ENCODE results near the gene LYRM4. TPM values are rescaled to one million over a fixed set of nuclear protein-coding genes. Genes with fewer than 3 reads are reported as not detected.

The LYRM4 gene
- total RNA-seq, 2 donors from 2014 or later = 28.4 to 38.3 TPM

- Mint-ChIP-seq H3K4me3 (no peak overlapping the region), H3K36me3 (ENCODE audit: insufficient read depth in 2 of 2) (peaks cover 0 to 2% of the 10 kb centered on the region in 2 donors), H3K27me3 (ENCODE audit: low read depth) (no peaks in the 10 kb centered on the region), H3K9me3 (no peaks in the 10 kb centered on the region), H3K27ac (no peak overlapping the region), H3K4me1 (ENCODE audit: low read depth) (peaks cover 7% of the 10 kb centered on the region)
- ATAC-seq (replicated peaks in 1 of 2) (no peak), DNase-seq (no peak)
Measured at GRCh38 chr6:5205877-5206850, 54.6 kb downstream of the LYRM4 start.

DNA sequence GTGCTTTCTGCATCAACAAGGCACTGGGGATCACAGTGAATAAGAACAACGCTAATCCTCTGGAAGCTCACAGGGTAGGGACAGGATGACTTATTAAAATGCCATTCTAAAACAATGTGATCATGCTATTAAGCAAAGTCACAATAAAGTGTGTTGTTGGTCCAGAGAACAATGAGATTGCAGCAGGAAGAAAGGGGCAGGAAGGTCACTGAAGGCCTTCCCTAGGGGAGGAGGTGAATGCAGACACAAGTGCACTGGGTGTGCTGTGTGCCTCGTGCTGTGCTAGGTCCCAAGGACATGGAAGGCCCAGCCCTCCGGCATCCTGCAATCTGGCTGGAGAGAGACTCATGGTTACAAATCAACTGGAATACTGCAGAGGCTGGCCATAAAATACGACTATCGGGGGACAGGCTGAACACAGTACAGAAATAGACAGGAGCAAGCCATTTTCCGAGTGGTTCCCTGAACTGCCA is 55.7 kb downstream of the LYRM4 start:
- Mint-ChIP-seq H3K27me3 (ENCODE audit: low read depth) (no peaks in the 10 kb centered on the region), H3K36me3 (ENCODE audit: insufficient read depth in 2 of 2) (peaks cover 0 to 2% of the 10 kb centered on the region in 2 donors), H3K27ac (no peak overlapping the region), H3K4me3 (no peak overlapping the region), H3K9me3 (no peaks in the 10 kb centered on the region), H3K4me1 (ENCODE audit: low read depth) (peaks cover 4% of the 10 kb centered on the region)
- DNase-seq (no peak), ATAC-seq (replicated peaks in 1 of 2) (no peak)

DNA sequence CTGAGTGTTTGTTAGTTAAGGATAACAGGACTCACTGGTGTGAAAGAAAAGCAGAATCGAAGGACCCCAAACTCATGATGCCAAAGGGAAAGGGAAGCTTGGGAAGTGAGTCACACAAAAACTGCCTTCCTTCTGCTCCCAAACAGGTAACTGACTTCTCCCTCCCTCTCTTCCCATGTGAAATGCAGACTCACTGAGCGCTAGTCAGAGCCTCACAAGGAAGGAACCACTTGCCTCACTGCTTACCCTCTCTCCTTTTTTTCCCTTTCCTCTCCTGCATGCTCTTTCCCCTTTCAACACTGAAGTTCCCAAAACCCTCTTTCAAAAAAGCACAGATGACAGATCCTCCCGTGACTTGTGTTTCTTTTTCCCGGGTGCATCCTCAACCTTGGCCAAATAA is 56.4 kb downstream of the LYRM4 start:
- ATAC-seq (replicated peaks in 1 of 2) (no peak), DNase-seq (no peak)
- H3K27ac Mint-ChIP-seq = no peak overlapping the region
- peaks cover 11% of the 10 kb centered on the region for H3K4me1 Mint-ChIP-seq (ENCODE audit: low read depth)
- no peak overlapping the region for H3K4me3 Mint-ChIP-seq
- peaks cover 0 to 2% of the 10 kb centered on the region in 2 donors for H3K36me3 Mint-ChIP-seq (ENCODE audit: insufficient read depth in 2 of 2)
- no peaks in the 10 kb centered on the region for H3K27me3 Mint-ChIP-seq (ENCODE audit: low read depth)
- no peaks in the 10 kb centered on the region for H3K9me3 Mint-ChIP-seq

GRCh38 chr6:5203546-5203945 is 57.2 kb downstream of the LYRM4 start:
- Mint-ChIP-seq H3K27me3 (ENCODE audit: low read depth) (no peaks in the 10 kb centered on the region), H3K4me3 (no peak overlapping the region), H3K4me1 (ENCODE audit: low read depth) (peaks cover 19% of the 10 kb centered on the region), H3K27ac (no peak overlapping the region), H3K9me3 (no peaks in the 10 kb centered on the region), H3K36me3 (ENCODE audit: insufficient read depth in 2 of 2) (peaks cover 0 to 2% of the 10 kb centered on the region in 2 donors)
- DNase-seq (no peak), ATAC-seq (replicated peaks in 1 of 2) (no peak)

GRCh38 chr6:5202941-5203340 is 57.8 kb downstream of the LYRM4 start:
- Mint-ChIP-seq H3K36me3 (ENCODE audit: insufficient read depth in 2 of 2) (no peaks in the 10 kb centered on the region), H3K27me3 (ENCODE audit: low read depth) (no peaks in the 10 kb centered on the region), H3K4me3 (no peak overlapping the region), H3K4me1 (ENCODE audit: low read depth) (peaks cover 20% of the 10 kb centered on the region), H3K27ac (no peak overlapping the region), H3K9me3 (no peaks in the 10 kb centered on the region)
- ATAC-seq (replicated peaks in 1 of 2) = no peak
- no peak for DNase-seq

DNA sequence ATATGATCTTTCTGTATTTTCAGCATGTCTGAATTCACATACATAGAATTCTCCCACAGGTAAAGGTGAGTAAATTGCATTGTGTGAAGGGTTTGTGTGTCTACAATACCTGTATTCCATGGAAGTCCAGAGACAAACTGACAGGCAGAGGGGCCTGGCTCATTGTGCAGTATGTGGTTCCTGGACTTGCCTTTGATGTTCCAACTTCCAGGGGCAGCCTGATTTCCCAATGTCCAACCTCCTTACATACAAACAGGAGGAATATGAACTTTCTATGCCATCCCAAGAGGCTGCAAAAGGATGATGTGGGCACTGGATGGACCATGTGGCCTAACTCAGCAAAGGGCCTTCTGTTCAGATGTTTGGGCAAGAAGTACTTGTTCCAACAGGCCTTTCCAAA is 58.5 kb downstream of the LYRM4 start:
- ATAC-seq (replicated peaks in 1 of 2) (no peak), DNase-seq (no peak)
- H3K27ac Mint-ChIP-seq = no peak overlapping the region
- peaks cover 21% of the 10 kb centered on the region for H3K4me1 Mint-ChIP-seq (ENCODE audit: low read depth)
- no peak overlapping the region for H3K4me3 Mint-ChIP-seq
- no peaks in the 10 kb centered on the region for H3K36me3 Mint-ChIP-seq (ENCODE audit: insufficient read depth in 2 of 2)
- H3K9me3 Mint-ChIP-seq = no peaks in the 10 kb centered on the region
- no peaks in the 10 kb centered on the region for H3K27me3 Mint-ChIP-seq (ENCODE audit: low read depth)

- ATAC-seq (replicated peaks in 1 of 2) = no peak
- DNase-seq = no peak
- H3K4me3 Mint-ChIP-seq = no peak overlapping the region
- peaks cover 0 to 3% of the 10 kb centered on the region in 2 donors for H3K36me3 Mint-ChIP-seq (ENCODE audit: insufficient read depth in 2 of 2)
- no peaks in the 10 kb centered on the region for H3K27me3 Mint-ChIP-seq (ENCODE audit: low read depth)
- H3K27ac Mint-ChIP-seq = no peak overlapping the region
- H3K4me1 Mint-ChIP-seq (ENCODE audit: low read depth) = peaks cover 26% of the 10 kb centered on the region
- no peaks in the 10 kb centered on the region for H3K9me3 Mint-ChIP-seq
Measured at GRCh38 chr6:5201271-5201670, 59.5 kb downstream of the LYRM4 start.

- peak; percentile 46 to 51 for ATAC-seq (replicated peaks in 1 of 2)
- peaks cover 26% of the 10 kb centered on the region for H3K4me1 Mint-ChIP-seq (ENCODE audit: low read depth)
Measured at GRCh38 chr6:5199702-5200101, 61.0 kb downstream of the LYRM4 start.

DNA sequence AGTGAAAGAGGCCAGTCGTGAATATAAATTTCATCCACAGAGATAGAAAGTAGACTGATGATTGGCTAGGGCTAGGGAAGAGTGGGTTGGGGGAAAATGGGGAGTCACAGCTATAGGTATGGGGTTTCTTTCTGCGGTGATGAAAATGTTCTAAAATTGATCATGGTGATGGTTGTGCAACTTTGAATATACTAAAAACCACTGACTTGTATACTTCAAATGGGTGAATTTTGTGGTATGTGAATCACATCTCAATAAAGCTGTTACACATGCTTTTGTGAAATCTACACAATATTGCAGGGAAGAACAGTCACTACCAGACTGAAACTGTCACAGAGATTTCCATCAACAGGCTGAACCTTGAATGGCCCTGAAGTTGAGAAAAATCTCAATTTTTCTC is 61.5 kb downstream of the LYRM4 start:
- H3K36me3 Mint-ChIP-seq (ENCODE audit: insufficient read depth in 2 of 2) = peaks cover 3 to 6% of the 10 kb centered on the region in 2 donors
- peak overlapping the region; percentile 4 to 14 for H3K4me3 Mint-ChIP-seq
- no peaks in the 10 kb centered on the region for H3K27me3 Mint-ChIP-seq (ENCODE audit: low read depth)
- H3K27ac Mint-ChIP-seq = peak overlapping the region; percentile 36
- H3K9me3 Mint-ChIP-seq = no peaks in the 10 kb centered on the region
- DNase-seq (peak; percentile 33 to 35), ATAC-seq (replicated peaks in 1 of 2) (peak; percentile 91 to 92)
- peaks cover 26% of the 10 kb centered on the region for H3K4me1 Mint-ChIP-seq (ENCODE audit: low read depth)

More at GRCh38 chr6:5199702-5200101, 61.0 kb downstream of the LYRM4 start:
- no peaks in the 10 kb centered on the region for H3K9me3 Mint-ChIP-seq
- DNase-seq = peak in 1 of 2 donors; percentile 7
- no peaks in the 10 kb centered on the region for H3K27me3 Mint-ChIP-seq (ENCODE audit: low read depth)
- H3K36me3 Mint-ChIP-seq (ENCODE audit: insufficient read depth in 2 of 2) = peaks cover 3 to 6% of the 10 kb centered on the region in 2 donors
- peak overlapping the region; percentile 65 for H3K27ac Mint-ChIP-seq
- peak overlapping the region; percentile 27 to 66 for H3K4me3 Mint-ChIP-seq

GRCh38 chr6:5197084-5197483 is 63.7 kb downstream of the LYRM4 start:
- DNase-seq (no peak), ATAC-seq (replicated peaks in 1 of 2) (no peak)
- H3K4me3 Mint-ChIP-seq = no peak overlapping the region
- H3K36me3 Mint-ChIP-seq (ENCODE audit: insufficient read depth in 2 of 2) = peaks cover 3 to 6% of the 10 kb centered on the region in 2 donors
- peak overlapping the region; percentile 9 for H3K27ac Mint-ChIP-seq
- H3K27me3 Mint-ChIP-seq (ENCODE audit: low read depth) = no peaks in the 10 kb centered on the region
- no peaks in the 10 kb centered on the region for H3K9me3 Mint-ChIP-seq
- peaks cover 26% of the 10 kb centered on the region for H3K4me1 Mint-ChIP-seq (ENCODE audit: low read depth)

DNA sequence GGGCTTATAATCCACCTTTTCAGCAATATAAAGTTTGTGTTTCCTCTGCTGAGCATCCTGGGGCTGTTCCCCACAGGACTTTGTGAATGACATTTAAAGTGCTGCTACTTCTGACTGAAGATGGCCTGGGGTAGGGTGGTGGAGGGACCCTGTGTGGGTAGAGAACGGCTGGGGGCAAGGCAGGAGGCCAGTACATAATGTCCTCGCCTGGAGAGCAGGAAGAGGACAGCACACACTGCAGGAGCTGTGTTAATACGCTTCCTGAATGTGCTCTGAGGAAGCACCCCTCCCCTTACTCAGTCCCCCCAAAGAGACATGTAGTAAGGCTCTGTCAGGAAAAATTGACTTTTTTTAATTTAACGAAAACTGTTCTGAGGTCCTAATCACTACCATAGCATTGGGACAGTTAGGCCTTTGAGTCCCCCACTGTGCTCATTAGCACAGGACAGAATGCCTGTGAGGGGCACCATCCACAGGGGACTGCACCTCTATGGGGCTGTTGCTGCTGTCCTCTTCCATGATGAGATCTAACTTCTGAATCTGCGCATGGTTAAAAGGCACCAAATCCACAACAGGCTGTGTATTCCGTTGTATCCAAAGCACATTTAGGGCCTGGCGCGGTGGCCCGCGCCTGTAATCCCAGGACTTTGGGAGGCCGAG is 68.5 kb downstream of the LYRM4 start:
- H3K4me1 Mint-ChIP-seq (ENCODE audit: low read depth) = peaks cover 6% of the 10 kb centered on the region
- ATAC-seq (replicated peaks in 1 of 2) (no peak), DNase-seq (no peak)
- no peaks in the 10 kb centered on the region for H3K27me3 Mint-ChIP-seq (ENCODE audit: low read depth)
- no peak overlapping the region for H3K4me3 Mint-ChIP-seq
- H3K36me3 Mint-ChIP-seq (ENCODE audit: insufficient read depth in 2 of 2) = peaks cover 3 to 6% of the 10 kb centered on the region in 2 donors
- no peaks in the 10 kb centered on the region for H3K9me3 Mint-ChIP-seq
- H3K27ac Mint-ChIP-seq = no peak overlapping the region

- DNase-seq (no peak), ATAC-seq (replicated peaks in 1 of 2) (no peak)
- Mint-ChIP-seq H3K4me3 (no peak overlapping the region), H3K27me3 (ENCODE audit: low read depth) (no peaks in the 10 kb centered on the region), H3K9me3 (no peaks in the 10 kb centered on the region), H3K36me3 (ENCODE audit: insufficient read depth in 2 of 2) (peaks cover 3 to 4% of the 10 kb centered on the region in 2 donors), H3K4me1 (ENCODE audit: low read depth) (peaks cover under 1% of the 10 kb centered on the region), H3K27ac (no peak overlapping the region)
Measured at GRCh38 chr6:5191722-5192121, 69.0 kb downstream of the LYRM4 start.

GRCh38 chr6:5191222-5191621 is 69.5 kb downstream of the LYRM4 start:
- H3K9me3 Mint-ChIP-seq = no peaks in the 10 kb centered on the region
- no peaks in the 10 kb centered on the region for H3K27me3 Mint-ChIP-seq (ENCODE audit: low read depth)

More at GRCh38 chr6:5191222-5191621, 69.5 kb downstream of the LYRM4 start:
- Mint-ChIP-seq H3K4me1 (ENCODE audit: low read depth) (no peaks in the 10 kb centered on the region), H3K36me3 (ENCODE audit: insufficient read depth in 2 of 2) (peaks cover 3 to 4% of the 10 kb centered on the region in 2 donors), H3K27ac (no peak overlapping the region), H3K4me3 (no peak overlapping the region)
- ATAC-seq (replicated peaks in 1 of 2) = no peak
- no peak for DNase-seq

Data from activated T-cell treated with anti-CD3 and anti-CD28 coated beads, Interleukin-2, amount 50 U/mL, for 72 hours (primary cell).